WTC11 (cell line): ENCODE data around the gene B3GAT3. TPM values are rescaled to one million over a fixed set of nuclear protein-coding genes. Genes with fewer than 3 reads are reported as not detected.

Experiments used
- AR ChIP-seq: fragments of 250-450 bp; sonication (Bioruptor Pico); IDR thresholded peaks from 2 replicates; pipeline ENCODE4 v1.9.0; 2021; ENCODE audit warnings: mild to moderate bottlenecking
- E2F4 ChIP-seq: sonication (generic); formaldehyde crosslinking; IDR thresholded peaks from 2 replicates; pipeline ENCODE4 v1.8.1; 2022; ENCODE audit warnings: low read depth, mild to moderate bottlenecking, moderate library complexity, missing genetic modification reagents, borderline replicate concordance
- EMX1 ChIP-seq: fragments of 250-450 bp; sonication (Bioruptor Pico); IDR thresholded peaks from 2 replicates; pipeline ENCODE4 v1.8.0; 2021; ENCODE audit warnings: mild to moderate bottlenecking
- GABPB1 ChIP-seq: sonication (generic); formaldehyde crosslinking; IDR thresholded peaks from 2 replicates; pipeline ENCODE4 v1.8.1; 2023; ENCODE audit warnings: mild to moderate bottlenecking, missing genetic modification reagents
- IRF2 ChIP-seq: sonication (generic); formaldehyde crosslinking; IDR thresholded peaks from 2 replicates; pipeline ENCODE4 v1.8.0; 2022; ENCODE audit warnings: low read depth, missing genetic modification reagents, borderline replicate concordance
- JUN ChIP-seq: sonication (generic); formaldehyde crosslinking; IDR thresholded peaks from 2 replicates; pipeline ENCODE4 v1.8.0; 2023; ENCODE audit warnings: mild to moderate bottlenecking, missing genetic modification reagents
- NFE2L1 ChIP-seq: sonication (generic); formaldehyde crosslinking; IDR thresholded peaks from 2 replicates; pipeline ENCODE4 v1.8.1; 2023; ENCODE audit warnings: missing genetic modification reagents
- NFYB ChIP-seq: sonication (generic); formaldehyde crosslinking; conservative IDR thresholded peaks from 2 replicates; pipeline ENCODE4 v1.8.0; 2022; ENCODE audit warnings: low read depth, missing genetic modification reagents
- NR1H2 ChIP-seq: sonication (generic); formaldehyde crosslinking; IDR thresholded peaks from 2 replicates; pipeline ENCODE4 v1.9.0; 2021; ENCODE audit warnings: mild to moderate bottlenecking, moderate library complexity, missing genetic modification reagents
- OVOL2 ChIP-seq: fragments of 250-450 bp; sonication (Bioruptor Pico); IDR thresholded peaks from 2 replicates; pipeline ENCODE4 v1.9.0; 2021; ENCODE audit warnings: mild to moderate bottlenecking, borderline replicate concordance
- PRRX2 ChIP-seq: fragments of 250-450 bp; sonication (Bioruptor Pico); IDR thresholded peaks from 2 replicates; pipeline ENCODE4 v1.8.0; 2021; ENCODE audit warnings: mild to moderate bottlenecking
- SMAD3 ChIP-seq: sonication (generic); formaldehyde crosslinking; IDR thresholded peaks from 2 replicates; pipeline ENCODE4 v1.8.0; 2022; ENCODE audit warnings: missing genetic modification reagents, mild to moderate bottlenecking, borderline replicate concordance
- SMAD4 ChIP-seq: sonication (generic); formaldehyde crosslinking; IDR thresholded peaks from 2 replicates; pipeline ENCODE4 v1.8.0; 2022; ENCODE audit warnings: mild to moderate bottlenecking, missing genetic modification reagents
- SOX15 ChIP-seq: fragments of 250-450 bp; sonication (Bioruptor Pico); IDR thresholded peaks from 2 replicates; pipeline ENCODE4 v1.9.0; 2021; ENCODE audit warnings: mild to moderate bottlenecking
- USF1 ChIP-seq: sonication (generic); formaldehyde crosslinking; IDR thresholded peaks from 2 replicates; pipeline ENCODE4 v1.8.0; 2022; ENCODE audit warnings: mild to moderate bottlenecking, missing genetic modification reagents
- ZNF121 ChIP-seq: sonication (generic); formaldehyde crosslinking; IDR thresholded peaks from 2 replicates; pipeline ENCODE4 v1.8.0; 2023; ENCODE audit warnings: missing genetic modification reagents
- ZNF232 ChIP-seq: sonication (generic); formaldehyde crosslinking; IDR thresholded peaks from 2 replicates; pipeline ENCODE4 v1.8.0; 2022; ENCODE audit warnings: mild to moderate bottlenecking, missing genetic modification reagents
- ZNF317 ChIP-seq: sonication (generic); formaldehyde crosslinking; IDR thresholded peaks from 2 replicates; pipeline ENCODE4 v1.8.1; 2023; ENCODE audit warnings: low read depth, mild to moderate bottlenecking, moderate library complexity, missing genetic modification reagents, borderline replicate concordance
- ZNF416 ChIP-seq: fragments of 250-450 bp; sonication (Bioruptor Pico); IDR thresholded peaks from 2 replicates; pipeline ENCODE4 v1.9.0; 2021; ENCODE audit warnings: mild to moderate bottlenecking, inconsistent platforms
- total RNA-seq: library from RNA; stranded (reverse); gene quantifications from 3 replicates; pipeline ENCODE4 v1.2.3, GENCODE V29; 2021
- TF ChIP-seq, protein P1 (sequence below): sonication (generic); formaldehyde crosslinking; conservative IDR thresholded peaks from 2 replicates; pipeline ENCODE4 v1.8.1; 2023; ENCODE audit warnings: mild to moderate bottlenecking, low read depth, missing genetic modification reagents, moderate library complexity
- TF ChIP-seq, protein P2 (sequence below): sonication (generic); formaldehyde crosslinking; conservative IDR thresholded peaks from 2 replicates; pipeline ENCODE4 v1.8.1; 2022; ENCODE audit warnings: mild to moderate bottlenecking, missing genetic modification reagents
- TF ChIP-seq, protein P3 (sequence below): fragments of 250-450 bp; sonication (Bioruptor Pico); IDR thresholded peaks from 2 replicates; pipeline ENCODE4 v1.9.0; 2021; ENCODE audit warnings: mild to moderate bottlenecking
- TF ChIP-seq, protein P4 (sequence below): fragments of 250-450 bp; sonication (Bioruptor Pico); IDR thresholded peaks from 2 replicates; pipeline ENCODE4 v1.9.0; 2021; ENCODE audit warnings: mild to moderate bottlenecking, borderline replicate concordance
- TF ChIP-seq, protein P5 (sequence below): sonication (generic); formaldehyde crosslinking; IDR thresholded peaks from 2 replicates; pipeline ENCODE4 v1.8.0; 2022; ENCODE audit warnings: mild to moderate bottlenecking, missing genetic modification reagents
- TF ChIP-seq, protein P6 (sequence below): fragments of 200-600 bp; IDR thresholded peaks from 2 replicates; pipeline ENCODE4 v1.8.0; 2022; ENCODE audit warnings: antibody characterized with exemption

Gene B3GAT3
- total RNA-seq, 1 experiment from 2014 or later: 43.9 TPM

- TF ChIP-seq, protein P1, sequence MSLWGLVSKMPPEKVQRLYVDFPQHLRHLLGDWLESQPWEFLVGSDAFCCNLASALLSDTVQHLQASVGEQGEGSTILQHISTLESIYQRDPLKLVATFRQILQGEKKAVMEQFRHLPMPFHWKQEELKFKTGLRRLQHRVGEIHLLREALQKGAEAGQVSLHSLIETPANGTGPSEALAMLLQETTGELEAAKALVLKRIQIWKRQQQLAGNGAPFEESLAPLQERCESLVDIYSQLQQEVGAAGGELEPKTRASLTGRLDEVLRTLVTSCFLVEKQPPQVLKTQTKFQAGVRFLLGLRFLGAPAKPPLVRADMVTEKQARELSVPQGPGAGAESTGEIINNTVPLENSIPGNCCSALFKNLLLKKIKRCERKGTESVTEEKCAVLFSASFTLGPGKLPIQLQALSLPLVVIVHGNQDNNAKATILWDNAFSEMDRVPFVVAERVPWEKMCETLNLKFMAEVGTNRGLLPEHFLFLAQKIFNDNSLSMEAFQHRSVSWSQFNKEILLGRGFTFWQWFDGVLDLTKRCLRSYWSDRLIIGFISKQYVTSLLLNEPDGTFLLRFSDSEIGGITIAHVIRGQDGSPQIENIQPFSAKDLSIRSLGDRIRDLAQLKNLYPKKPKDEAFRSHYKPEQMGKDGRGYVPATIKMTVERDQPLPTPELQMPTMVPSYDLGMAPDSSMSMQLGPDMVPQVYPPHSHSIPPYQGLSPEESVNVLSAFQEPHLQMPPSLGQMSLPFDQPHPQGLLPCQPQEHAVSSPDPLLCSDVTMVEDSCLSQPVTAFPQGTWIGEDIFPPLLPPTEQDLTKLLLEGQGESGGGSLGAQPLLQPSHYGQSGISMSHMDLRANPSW: no peak
- TF ChIP-seq GABPB1 (peak; percentile 19; the same call in 1 of the 2 replicates), SOX15 (no peak), EMX1 (CRISPR knock-in tag) (peak; percentile 90), ZNF416 (CRISPR knock-in tag) (peak; percentile 88; the same call in 1 of the 2 replicates), NR1H2 (CRISPR knock-in tag) (no peak), ZNF317 (no peak), NFYB (CRISPR knock-in tag) (peak; percentile 80), NFE2L1 (CRISPR knock-in tag) (peak; percentile 11; the same call in 1 of the 2 replicates), ZNF121 (CRISPR knock-in tag) (no peak), ZNF232 (CRISPR knock-in tag) (peak; percentile 18), USF1 (CRISPR knock-in tag) (no peak), AR (CRISPR knock-in tag) (peak; percentile 93), JUN (CRISPR knock-in tag) (no peak; the same call in 1 of the 2 replicates), SMAD4 (CRISPR knock-in tag) (no peak), E2F4 (no peak), OVOL2 (0 out of 2 replicates have a peak, but pooled peaks have one; percentile 24), PRRX2 (peak; percentile 89; the same call in 1 of the 2 replicates), SMAD3 (CRISPR knock-in tag) (no peak), IRF2 (CRISPR knock-in tag) (no peak)
- TF ChIP-seq, protein P2, sequence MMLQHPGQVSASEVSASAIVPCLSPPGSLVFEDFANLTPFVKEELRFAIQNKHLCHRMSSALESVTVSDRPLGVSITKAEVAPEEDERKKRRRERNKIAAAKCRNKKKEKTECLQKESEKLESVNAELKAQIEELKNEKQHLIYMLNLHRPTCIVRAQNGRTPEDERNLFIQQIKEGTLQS (CRISPR knock-in tag): no peak
- TF ChIP-seq, protein P3, sequence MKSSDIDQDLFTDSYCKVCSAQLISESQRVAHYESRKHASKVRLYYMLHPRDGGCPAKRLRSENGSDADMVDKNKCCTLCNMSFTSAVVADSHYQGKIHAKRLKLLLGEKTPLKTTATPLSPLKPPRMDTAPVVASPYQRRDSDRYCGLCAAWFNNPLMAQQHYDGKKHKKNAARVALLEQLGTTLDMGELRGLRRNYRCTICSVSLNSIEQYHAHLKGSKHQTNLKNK (CRISPR knock-in tag): peak; percentile 92
- TF ChIP-seq, protein P4, sequence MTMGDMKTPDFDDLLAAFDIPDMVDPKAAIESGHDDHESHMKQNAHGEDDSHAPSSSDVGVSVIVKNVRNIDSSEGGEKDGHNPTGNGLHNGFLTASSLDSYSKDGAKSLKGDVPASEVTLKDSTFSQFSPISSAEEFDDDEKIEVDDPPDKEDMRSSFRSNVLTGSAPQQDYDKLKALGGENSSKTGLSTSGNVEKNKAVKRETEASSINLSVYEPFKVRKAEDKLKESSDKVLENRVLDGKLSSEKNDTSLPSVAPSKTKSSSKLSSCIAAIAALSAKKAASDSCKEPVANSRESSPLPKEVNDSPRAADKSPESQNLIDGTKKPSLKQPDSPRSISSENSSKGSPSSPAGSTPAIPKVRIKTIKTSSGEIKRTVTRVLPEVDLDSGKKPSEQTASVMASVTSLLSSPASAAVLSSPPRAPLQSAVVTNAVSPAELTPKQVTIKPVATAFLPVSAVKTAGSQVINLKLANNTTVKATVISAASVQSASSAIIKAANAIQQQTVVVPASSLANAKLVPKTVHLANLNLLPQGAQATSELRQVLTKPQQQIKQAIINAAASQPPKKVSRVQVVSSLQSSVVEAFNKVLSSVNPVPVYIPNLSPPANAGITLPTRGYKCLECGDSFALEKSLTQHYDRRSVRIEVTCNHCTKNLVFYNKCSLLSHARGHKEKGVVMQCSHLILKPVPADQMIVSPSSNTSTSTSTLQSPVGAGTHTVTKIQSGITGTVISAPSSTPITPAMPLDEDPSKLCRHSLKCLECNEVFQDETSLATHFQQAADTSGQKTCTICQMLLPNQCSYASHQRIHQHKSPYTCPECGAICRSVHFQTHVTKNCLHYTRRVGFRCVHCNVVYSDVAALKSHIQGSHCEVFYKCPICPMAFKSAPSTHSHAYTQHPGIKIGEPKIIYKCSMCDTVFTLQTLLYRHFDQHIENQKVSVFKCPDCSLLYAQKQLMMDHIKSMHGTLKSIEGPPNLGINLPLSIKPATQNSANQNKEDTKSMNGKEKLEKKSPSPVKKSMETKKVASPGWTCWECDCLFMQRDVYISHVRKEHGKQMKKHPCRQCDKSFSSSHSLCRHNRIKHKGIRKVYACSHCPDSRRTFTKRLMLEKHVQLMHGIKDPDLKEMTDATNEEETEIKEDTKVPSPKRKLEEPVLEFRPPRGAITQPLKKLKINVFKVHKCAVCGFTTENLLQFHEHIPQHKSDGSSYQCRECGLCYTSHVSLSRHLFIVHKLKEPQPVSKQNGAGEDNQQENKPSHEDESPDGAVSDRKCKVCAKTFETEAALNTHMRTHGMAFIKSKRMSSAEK: peak; percentile 56; the same call in 1 of the 2 replicates
- TF ChIP-seq, protein P5, sequence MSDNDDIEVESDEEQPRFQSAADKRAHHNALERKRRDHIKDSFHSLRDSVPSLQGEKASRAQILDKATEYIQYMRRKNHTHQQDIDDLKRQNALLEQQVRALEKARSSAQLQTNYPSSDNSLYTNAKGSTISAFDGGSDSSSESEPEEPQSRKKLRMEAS (CRISPR knock-in tag): peak; percentile 31; the same call in 1 of the 2 replicates
- TF ChIP-seq, protein P6, sequence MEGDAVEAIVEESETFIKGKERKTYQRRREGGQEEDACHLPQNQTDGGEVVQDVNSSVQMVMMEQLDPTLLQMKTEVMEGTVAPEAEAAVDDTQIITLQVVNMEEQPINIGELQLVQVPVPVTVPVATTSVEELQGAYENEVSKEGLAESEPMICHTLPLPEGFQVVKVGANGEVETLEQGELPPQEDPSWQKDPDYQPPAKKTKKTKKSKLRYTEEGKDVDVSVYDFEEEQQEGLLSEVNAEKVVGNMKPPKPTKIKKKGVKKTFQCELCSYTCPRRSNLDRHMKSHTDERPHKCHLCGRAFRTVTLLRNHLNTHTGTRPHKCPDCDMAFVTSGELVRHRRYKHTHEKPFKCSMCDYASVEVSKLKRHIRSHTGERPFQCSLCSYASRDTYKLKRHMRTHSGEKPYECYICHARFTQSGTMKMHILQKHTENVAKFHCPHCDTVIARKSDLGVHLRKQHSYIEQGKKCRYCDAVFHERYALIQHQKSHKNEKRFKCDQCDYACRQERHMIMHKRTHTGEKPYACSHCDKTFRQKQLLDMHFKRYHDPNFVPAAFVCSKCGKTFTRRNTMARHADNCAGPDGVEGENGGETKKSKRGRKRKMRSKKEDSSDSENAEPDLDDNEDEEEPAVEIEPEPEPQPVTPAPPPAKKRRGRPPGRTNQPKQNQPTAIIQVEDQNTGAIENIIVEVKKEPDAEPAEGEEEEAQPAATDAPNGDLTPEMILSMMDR: no peak
These were observed 43.4 kb upstream of the B3GAT3 start, which contains the start of the genes C11orf98 and CSKMT (continued) for GRCh38 chr11:62665075-62665598.
